IMR-90 (cell line): ENCODE data around the gene ATOH8. TPM values are rescaled to one million over a fixed set of nuclear protein-coding genes. Genes with fewer than 3 reads are reported as not detected.

Experiments
- ATAC-seq: fragments of 200-7000 bp; cut with Tn5 transposase; 2 replicates; pipeline ENCODE4 v1.9.1; 2020; ENCODE audit warnings: low read depth, mild to moderate bottlenecking, moderate library complexity
- BruUV-seq: library from RNA; stranded (reverse); fragments of 400-500 nt; replicated peaks from 2 replicates; lab custom pipeline; 2021; lab: Mats Ljungman, UMichigan
- CTCF ChIA-PET: fragments of 300-600 bp; formaldehyde crosslinking; extraction: SDS; loops from one replicate; lab custom pipeline; 2021; ENCODE audit warnings: antibody characterized with exemption; lab: Yijun Ruan, JAX
- POLR2A ChIA-PET: fragments of 300-600 bp; sonication (Branson Sonifier 250); formaldehyde crosslinking; loops from one replicate; lab custom pipeline; 2022; ENCODE audit warnings: antibody characterized with exemption; ENCODE audit not compliant: unreplicated experiment; lab: Charles Lee
- DNase-seq: peaks from one replicate; pipeline ENCODE4 v3.0.0; 2013
- H2AFZ ChIP-seq: replicated peaks from 2 replicates; pipeline ENCODE3; 2013; ENCODE audit warnings: low read length, mild to moderate bottlenecking; ENCODE audit not compliant: poor library complexity
- H2AK5ac ChIP-seq: 2 replicates; pipeline ENCODE4 v1.6.1; 2013; ENCODE audit warnings: low read depth, low read length, inconsistent platforms
- H2AK9ac ChIP-seq: replicated peaks from 2 replicates; pipeline ENCODE3; 2013; ENCODE audit warnings: mild to moderate bottlenecking, low read depth, low read length, moderate library complexity; ENCODE audit not compliant: poor library complexity
- H2BK120ac ChIP-seq: 2 replicates; pipeline ENCODE4 v1.6.1; 2013; ENCODE audit warnings: low read depth, low read length, inconsistent platforms
- H2BK15ac ChIP-seq: 3 replicates; pipeline ENCODE4 v1.6.1; 2013; ENCODE audit warnings: low read depth, low read length, inconsistent platforms
- H2BK20ac ChIP-seq: 2 replicates; pipeline ENCODE4 v1.6.1; 2013; ENCODE audit warnings: low read depth, mild to moderate bottlenecking, inconsistent platforms, low read length, moderate library complexity
- H2BK5ac ChIP-seq: 2 replicates; pipeline ENCODE4 v1.6.1; 2013; ENCODE audit warnings: mild to moderate bottlenecking, low read depth, low read length, inconsistent platforms; ENCODE audit not compliant: poor library complexity, severe bottlenecking
- H3K14ac ChIP-seq: replicated peaks from 2 replicates; pipeline ENCODE4 v1.6.1; 2013; ENCODE audit warnings: low read depth, low read length, inconsistent platforms
- H3K18ac ChIP-seq: 2 replicates; pipeline ENCODE4 v1.6.1; 2013; ENCODE audit warnings: low read depth, low read length, control low read depth
- H3K23ac ChIP-seq: 2 replicates; pipeline ENCODE4 v1.6.1; 2013; ENCODE audit warnings: low read depth, low read length, inconsistent platforms
- H3K27ac ChIP-seq: 2 replicates; pipeline ENCODE4 v1.5.1; 2013; ENCODE audit warnings: mild to moderate bottlenecking, control low read depth, low read length; ENCODE audit not compliant: insufficient read depth
- H3K27me3 ChIP-seq: 2 replicates; pipeline ENCODE4 v1.6.1; 2013; ENCODE audit warnings: low read length; ENCODE audit not compliant: control insufficient read depth, insufficient read depth
- H3K36me3 ChIP-seq: 2 replicates; pipeline ENCODE4 v1.6.1; 2013; ENCODE audit warnings: low read length, mixed read lengths; ENCODE audit not compliant: control insufficient read depth, insufficient read depth
- H3K4ac ChIP-seq: 2 replicates; pipeline ENCODE4 v1.6.1; 2013; ENCODE audit warnings: low read depth, low read length, inconsistent platforms
- H3K4me1 ChIP-seq: 2 replicates; pipeline ENCODE4 v1.6.1; 2013; ENCODE audit warnings: low read length, mixed read lengths; ENCODE audit not compliant: control insufficient read depth, insufficient read depth
- H3K4me2 ChIP-seq: 2 replicates; pipeline ENCODE4 v1.6.1; 2013; ENCODE audit warnings: low read depth, mild to moderate bottlenecking, control low read depth, low read length, moderate library complexity
- H3K4me3 ChIP-seq: 2 replicates; pipeline ENCODE4 v1.5.1; 2013; ENCODE audit warnings: low read depth, mild to moderate bottlenecking, control low read depth, low read length, moderate library complexity; ENCODE audit not compliant: insufficient read depth
- H3K56ac ChIP-seq: 2 replicates; pipeline ENCODE4 v1.6.1; 2013; ENCODE audit warnings: low read length, inconsistent platforms; ENCODE audit not compliant: insufficient read depth; ENCODE audit errors: extremely low read depth
- H3K79me1 ChIP-seq, 2 experiments: 2 replicates each; pipeline ENCODE4 v1.6.1; 2013; ENCODE audit warnings: low read length in 2 of 2, inconsistent platforms in 1 of 2, low read depth in 1 of 2
- H3K9ac ChIP-seq: 2 replicates; pipeline ENCODE4 v1.6.1; 2013; ENCODE audit warnings: low read depth, low read length, control low read depth
- H3K9me1 ChIP-seq: 2 replicates; pipeline ENCODE4 v1.6.1; 2013; ENCODE audit warnings: low read length, inconsistent platforms; ENCODE audit not compliant: insufficient read depth
- H3K9me3 ChIP-seq: 2 replicates; pipeline ENCODE4 v1.6.1; 2013; ENCODE audit warnings: low read length; ENCODE audit not compliant: control insufficient read depth, insufficient read depth
- H4K20me1 ChIP-seq: 2 replicates; pipeline ENCODE4 v1.6.1; 2013; ENCODE audit warnings: low read length, inconsistent platforms; ENCODE audit not compliant: insufficient read depth
- H4K5ac ChIP-seq: 2 replicates; pipeline ENCODE4 v1.6.1; 2013; ENCODE audit warnings: mild to moderate bottlenecking, low read depth, low read length, control low read depth
- H4K8ac ChIP-seq, 2 experiments: 2 replicates each; pipeline ENCODE4 v1.6.1; 2013; ENCODE audit warnings: low read depth in 2 of 2, low read length in 2 of 2, control low read depth in 1 of 2, inconsistent platforms in 1 of 2
- H4K91ac ChIP-seq: 2 replicates; pipeline ENCODE4 v1.6.1; 2013; ENCODE audit warnings: low read depth, low read length, inconsistent platforms; ENCODE audit not compliant: insufficient read depth
- BHLHE40 ChIP-seq: fragments of 150-350 bp; IDR thresholded peaks from 2 replicates; pipeline ENCODE4 v1.6.1; 2016; ENCODE audit warnings: mild to moderate bottlenecking, low read depth, low read length
- CHD1 ChIP-seq: IDR thresholded peaks from 2 replicates; pipeline ENCODE4 v1.6.1; 2012; ENCODE audit warnings: low read depth, low read length, improper control_type of control experiment
- CTCF ChIP-seq: conservative IDR thresholded peaks from 2 replicates; pipeline ENCODE4 v1.5.1; 2012; ENCODE audit warnings: mild to moderate bottlenecking, low read depth, low read length, improper control_type of control experiment
- NFE2L2 ChIP-seq: fragments of 150-350 bp; IDR thresholded peaks from 2 replicates; pipeline ENCODE4 v1.6.1; 2016; ENCODE audit warnings: low read depth, mild to moderate bottlenecking, low read length
- POLR2A ChIP-seq: IDR thresholded peaks from 2 replicates; pipeline ENCODE4 v1.6.1; 2012; ENCODE audit warnings: mild to moderate bottlenecking, low read depth, low read length
- RAD21 ChIP-seq: IDR thresholded peaks from 2 replicates; pipeline ENCODE4 v1.6.1; 2012; ENCODE audit warnings: low read length, improper control_type of control experiment
- SMC3 ChIP-seq: fragments of 150-350 bp; IDR thresholded peaks from 2 replicates; pipeline ENCODE4 v1.6.1; 2016; ENCODE audit warnings: low read depth, mild to moderate bottlenecking, antibody characterized with exemption, low read length, moderate library complexity
- WGBS, 2 experiments: methylation state at CpG; one replicate each; pipeline versions ENCODE4 v1.1.5 to v1.1.7; 2013; ENCODE audit warnings: missing lambda C conversion rate in 2 of 2; ENCODE audit not compliant: insufficient read length in 1 of 2; ENCODE audit errors: extremely low coverage in 2 of 2; 5-methylcytosine and 5-hydroxymethylcytosine counted together
- dilution Hi-C: fragments of 300-500 bp; cut with HindIII; formaldehyde crosslinking; loops from one replicate; pipeline ENCODE4 v1.14.3; 2018; ENCODE audit warnings: low sequenced_read_pairs; ENCODE audit not compliant: unreplicated experiment
- in situ Hi-C: fragments of 300-500 bp; cut with MboI; formaldehyde crosslinking; loops from 3 replicates; pipeline ENCODE4 v1.14.3; 2019; ENCODE audit warnings: low sequenced_read_pairs, inconsistent platforms, mixed read lengths
- intact Hi-C: fragments of 100-400 bp; cut with micrococcal nuclease; formaldehyde crosslinking; loops from 2 replicates; pipeline ENCODE4 v1.10.0; 2022
- polyA plus RNA-seq, 3 experiments: library from polyadenylated mRNA; depleted of rRNA; stranded (reverse); fragments of >200 nt; gene quantifications; 2 replicates each; pipeline ENCODE4 v1.2.3, GENCODE V29; 2012; ENCODE audit warnings: low replicate concordance in 1 of 3
- total RNA-seq: library from RNA; depleted of rRNA; stranded (reverse); fragments of >200 nt; gene quantifications from 2 replicates; pipeline ENCODE4 v1.2.3, GENCODE V29; 2012

Gene ATOH8
- total and polyA plus RNA-seq, 2 of the 4 experiments (the other 2 are of a cell fraction): 7.9 to 9.0 TPM

DNA sequence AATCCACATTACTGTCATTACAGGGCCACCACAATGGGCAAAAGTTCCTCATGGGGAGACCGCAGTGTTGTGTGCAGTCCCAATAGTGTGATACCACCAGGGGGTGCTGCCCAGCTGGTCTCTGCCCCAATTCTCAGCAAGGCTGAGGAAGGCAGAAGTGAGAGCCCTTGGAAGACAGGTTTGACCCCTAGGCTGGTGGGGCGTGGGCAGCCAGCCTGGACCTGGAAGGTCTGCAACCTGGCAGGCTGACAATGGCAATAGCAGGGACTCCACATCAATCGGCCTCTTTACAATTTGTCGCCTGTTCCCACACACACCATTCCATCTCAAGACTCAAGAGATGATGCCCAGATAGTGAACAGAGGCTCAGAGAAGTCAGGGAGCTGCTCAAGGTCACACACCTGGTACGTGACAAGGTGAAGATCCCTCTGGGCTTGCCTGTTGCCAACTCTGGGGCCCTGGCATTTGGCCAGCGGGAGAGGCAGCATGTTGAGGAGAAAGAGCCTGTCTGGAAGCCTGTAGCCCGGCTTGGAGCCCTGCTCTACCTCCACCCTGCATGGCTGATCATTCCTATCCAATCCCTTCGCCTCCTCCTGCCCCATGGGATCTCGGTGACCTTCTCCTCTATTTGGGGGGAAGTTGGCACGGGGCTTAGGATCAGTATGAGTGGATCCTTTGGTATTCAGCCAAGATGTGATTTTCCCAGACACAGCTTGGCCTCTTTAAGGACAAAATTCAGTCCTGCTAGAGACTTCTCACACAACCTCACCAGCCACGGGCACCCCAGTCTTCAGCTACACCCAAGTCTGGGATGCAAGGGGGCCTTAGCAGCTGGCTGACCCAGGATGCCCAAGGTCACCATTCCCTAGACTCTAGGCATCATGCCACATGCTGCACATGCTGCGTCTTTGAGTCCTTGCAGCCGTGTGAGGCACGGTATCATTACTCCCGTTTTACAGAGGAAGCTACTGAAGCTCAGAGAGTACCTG lies 2.9 kb upstream of the ATOH8 start:
- peak overlapping the region; percentile 59 for H2AK9ac ChIP-seq
- H4K5ac ChIP-seq: no peak overlapping the region
- peaks cover 10% of the 10 kb centered on the region for H4K20me1 ChIP-seq
- BruUV-seq: no TSS peak
- peak overlapping the region; percentile 55 for H4K91ac ChIP-seq
- H2BK15ac ChIP-seq: peak overlapping the region; percentile 50; the same call in 2 of the 3 replicates
- no peak overlapping the region for H3K4me2 ChIP-seq
- H3K36me3 ChIP-seq: no peaks in the 10 kb centered on the region
- intact Hi-C loops: loop anchor here (1.0 to 10.0 kb wide), 3 partner anchors 47 to 334 kb away; no protein-coding TSS in a partner anchor
- no peak overlapping the region for H3K18ac ChIP-seq
- TF ChIP-seq NFE2L2 (no peak), CHD1 (no peak), CTCF (peak; percentile 81), RAD21 (peak; percentile 84), POLR2A (no peak), SMC3 (peak; percentile 90), BHLHE40 (no peak)
- no peak overlapping the region for H3K9ac ChIP-seq
- DNase-seq (peak; percentile 58), ATAC-seq (peak; percentile 51)
- H2AK5ac ChIP-seq: peak overlapping the region; percentile 60; the same call in 1 of the 2 replicates
- WGBS, 2 experiments: 60% methylated on average over 1 of the region's 15 CpGs; no CpG with 5 or more reads in 1 of the 2 experiments
- peak overlapping the region; percentile 33 for H2AFZ ChIP-seq
- H3K23ac ChIP-seq: no peak overlapping the region; the same call in 1 of the 2 replicates
- H3K4me3 ChIP-seq: no peak overlapping the region
- POLR2A ChIA-PET: interaction anchor here (1.2 kb wide), 1 partner anchor 9 kb away, joined by 3 read pairs; no protein-coding TSS in a partner anchor
- H4K8ac ChIP-seq: no peak overlapping the region
- peak overlapping the region; percentile 2; the same call in 1 of the 2 replicates for H2BK20ac ChIP-seq
- 0 out of 2 replicates have a peak overlapping the region, but pooled peaks have one; percentile 13 for H3K14ac ChIP-seq
- in situ Hi-C loops: no loop called here
- dilution Hi-C loops: no loop called here
- no peaks in the 10 kb centered on the region; the same call in 1 of the 2 replicates for H3K27me3 ChIP-seq
- peaks cover 0 to 14% of the 10 kb centered on the region in 2 experiments; a peak in 2 of 4 replicates for H3K79me1 ChIP-seq
- peak overlapping the region; percentile 49 for H2BK120ac ChIP-seq
- H3K4me1 ChIP-seq: peaks cover 14% of the 10 kb centered on the region
- peak overlapping the region; percentile 72 for H3K4ac ChIP-seq
- H3K27ac ChIP-seq: no peak overlapping the region
- no peak overlapping the region for H2BK5ac ChIP-seq
- CTCF ChIA-PET: interaction anchor here (0.8 to 3.3 kb wide), 5 partner anchors 9 to 63 kb away, joined by 3 to 12 read pairs (median 4); no protein-coding TSS in a partner anchor
- no peaks in the 10 kb centered on the region for H3K9me3 ChIP-seq
- H3K56ac ChIP-seq: no peak overlapping the region
- peaks cover 3% of the 10 kb centered on the region; the same call in 1 of the 2 replicates for H3K9me1 ChIP-seq
